Spinal cord (tissue), 10 donors: ENCODE results near the gene WDSUB1. TPM values are rescaled to one million over a fixed set of nuclear protein-coding genes. Genes with fewer than 3 reads are reported as not detected.

Experiments used
- DNase-seq, 6 donors: peaks; one replicate each; pipeline versions ENCODE4 v3.0.0 to v3.0.0-alpha.2; 2013 to 2015; ENCODE audit warnings: low spot score in 6 of 6, low read depth in 4 of 6
- H3K27ac ChIP-seq: one replicate; pipeline ENCODE4 v1.5.1; 2013; ENCODE audit warnings: low read depth, low read length, control low read depth
- H3K27me3 ChIP-seq: one replicate; pipeline ENCODE4 v1.6.1; 2013; ENCODE audit warnings: low read length; ENCODE audit not compliant: control insufficient read depth, insufficient read depth
- H3K36me3 ChIP-seq: one replicate; pipeline ENCODE4 v1.6.1; 2013; ENCODE audit warnings: low read length; ENCODE audit not compliant: control insufficient read depth, insufficient read depth
- H3K4me1 ChIP-seq: one replicate; pipeline ENCODE4 v1.6.1; 2013; ENCODE audit warnings: low read length; ENCODE audit not compliant: control insufficient read depth, insufficient read depth
- H3K4me3 ChIP-seq: one replicate; pipeline ENCODE4 v1.5.1; 2013; ENCODE audit warnings: low read depth, low read length, control low read depth
- H3K9me3 ChIP-seq: one replicate; pipeline ENCODE4 v1.6.1; 2013; ENCODE audit warnings: low read length; ENCODE audit not compliant: control insufficient read depth, insufficient read depth
- WGBS: methylation state at CpG from one replicate; pipeline ENCODE4 v1.1.5; 2013; ENCODE audit warnings: missing lambda C conversion rate; ENCODE audit not compliant: insufficient coverage; 5-methylcytosine and 5-hydroxymethylcytosine counted together
- polyA plus RNA-seq, 2 donors: library from polyadenylated mRNA; unstranded; fragments of 120-200 nt; gene quantifications; one replicate each; pipeline ENCODE4 v1.2.1, GENCODE V29; 2013; ENCODE audit not compliant: insufficient read length in 2 of 2
- total RNA-seq, 2 donors: library from RNA; depleted of rRNA in 1 of 2; stranded (reverse); fragments of 120-200 nt in 1 of 2; fragments of >200 nt in 1 of 2; gene quantifications; one replicate each; pipeline versions ENCODE4 v1.2.3 to v1.2.4, GENCODE V29; 2013 to 2014
- donor health status: healthy.

Gene WDSUB1
- total and polyA plus RNA-seq, 4 donors, result 10.4 to 14.6 (median 11.7) TPM

DNA sequence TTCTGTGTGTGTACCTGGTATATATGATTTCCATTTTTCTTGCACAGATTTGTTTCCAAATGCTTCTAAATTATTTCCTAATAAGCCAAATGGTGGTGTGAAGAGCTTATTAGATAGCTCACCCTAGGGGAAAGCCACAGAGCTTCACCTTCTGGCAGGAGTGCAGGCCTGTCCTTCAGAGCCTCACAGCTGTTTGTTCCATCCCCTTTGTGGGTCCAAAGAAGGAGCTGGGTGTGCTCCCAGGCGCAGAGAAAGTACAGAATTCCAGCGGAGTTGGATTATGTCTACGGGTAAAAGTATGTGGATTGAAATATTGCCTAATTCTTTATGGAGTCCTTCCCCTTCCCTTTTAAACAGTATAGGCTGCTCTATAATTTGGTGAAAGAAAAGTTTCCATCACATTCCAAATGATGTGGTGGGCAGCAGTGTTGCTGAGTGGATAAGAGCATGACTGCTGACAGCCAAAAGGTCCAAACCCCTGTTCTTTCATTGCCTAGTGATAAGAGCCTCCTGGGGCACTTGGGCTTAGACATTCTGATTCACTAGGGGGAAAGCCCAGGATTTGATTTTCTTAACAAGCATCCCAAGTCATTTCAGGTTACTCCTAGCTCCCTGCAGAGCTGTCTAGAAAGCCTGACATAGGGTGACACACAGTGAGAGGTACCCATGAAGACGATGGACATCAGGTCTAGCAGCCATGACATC is 86.6 kb downstream of the WDSUB1 start:
- no peak overlapping the region for H3K27ac ChIP-seq
- no peaks in the 10 kb centered on the region for H3K9me3 ChIP-seq
- no peak overlapping the region for H3K4me3 ChIP-seq
- H3K27me3 ChIP-seq, result no peaks in the 10 kb centered on the region
- H3K4me1 ChIP-seq, result peaks cover 22% of the 10 kb centered on the region
- H3K36me3 ChIP-seq, result peaks cover 8% of the 10 kb centered on the region
- no CpG with 5 or more reads among the region's 4 CpGs for WGBS
- no peak for DNase-seq

DNA sequence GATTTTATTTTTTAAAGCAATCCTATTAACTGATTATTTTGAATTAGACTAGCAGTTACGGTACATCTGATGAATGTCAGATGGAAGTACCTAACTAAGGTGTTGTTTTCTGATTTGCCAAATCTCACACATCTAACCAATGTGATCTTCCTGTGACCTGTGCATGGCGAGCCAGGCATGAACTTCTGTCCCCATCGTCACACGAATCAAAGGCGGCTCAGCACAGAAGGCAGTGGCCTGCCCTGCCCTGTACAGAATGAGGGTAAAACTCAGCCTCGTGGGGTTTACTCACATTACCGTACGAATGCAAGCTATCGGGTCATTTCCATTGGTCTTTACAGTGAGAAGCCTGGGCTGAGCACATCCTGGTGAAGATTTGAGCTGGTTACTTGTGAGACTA is 87.3 kb downstream of the WDSUB1 start:
- peaks cover 10% of the 10 kb centered on the region for H3K36me3 ChIP-seq
- H3K4me1 ChIP-seq, result peaks cover 15% of the 10 kb centered on the region
- H3K27ac ChIP-seq, result no peak overlapping the region
- H3K9me3 ChIP-seq, result no peaks in the 10 kb centered on the region
- 87% methylated on average over 8 of the region's 9 CpGs for WGBS
- no peak for DNase-seq
- no peaks in the 10 kb centered on the region for H3K27me3 ChIP-seq
- no peak overlapping the region for H3K4me3 ChIP-seq

DNA sequence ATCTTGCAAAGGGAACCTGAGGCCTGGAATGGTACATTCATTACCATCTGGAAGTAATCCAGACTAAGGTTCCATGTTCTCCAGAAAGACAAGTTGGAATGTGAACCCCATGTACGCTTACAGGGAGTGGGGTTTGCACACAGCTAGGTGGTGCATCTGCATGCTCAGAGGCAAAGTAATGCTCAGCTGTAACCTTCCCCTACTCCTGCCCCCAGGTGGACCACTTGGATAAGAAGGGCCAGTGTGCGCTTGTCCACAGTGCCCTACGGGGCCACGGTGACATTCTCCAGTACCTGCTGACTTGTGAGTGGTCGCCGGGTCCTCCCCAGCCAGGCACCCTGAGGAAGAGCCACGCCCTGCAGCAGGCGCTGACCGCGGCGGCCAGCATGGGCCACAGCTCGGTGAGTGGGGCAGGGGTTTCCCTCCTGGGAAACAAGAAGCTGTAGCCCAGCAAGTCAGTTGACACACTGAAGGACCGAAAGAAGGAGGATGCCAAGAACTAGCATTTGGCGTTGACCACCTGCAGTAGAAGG is 90.0 kb downstream of the WDSUB1 start:
- no peak overlapping the region for H3K4me3 ChIP-seq
- no peaks in the 10 kb centered on the region for H3K27me3 ChIP-seq
- peaks cover 5% of the 10 kb centered on the region for H3K4me1 ChIP-seq
- H3K9me3 ChIP-seq, result no peaks in the 10 kb centered on the region
- DNase-seq, result no peak
- WGBS, result 97% methylated on average over 13 of the region's 14 CpGs
- H3K36me3 ChIP-seq, result peaks cover 11% of the 10 kb centered on the region
- no peak overlapping the region for H3K27ac ChIP-seq

DNA sequence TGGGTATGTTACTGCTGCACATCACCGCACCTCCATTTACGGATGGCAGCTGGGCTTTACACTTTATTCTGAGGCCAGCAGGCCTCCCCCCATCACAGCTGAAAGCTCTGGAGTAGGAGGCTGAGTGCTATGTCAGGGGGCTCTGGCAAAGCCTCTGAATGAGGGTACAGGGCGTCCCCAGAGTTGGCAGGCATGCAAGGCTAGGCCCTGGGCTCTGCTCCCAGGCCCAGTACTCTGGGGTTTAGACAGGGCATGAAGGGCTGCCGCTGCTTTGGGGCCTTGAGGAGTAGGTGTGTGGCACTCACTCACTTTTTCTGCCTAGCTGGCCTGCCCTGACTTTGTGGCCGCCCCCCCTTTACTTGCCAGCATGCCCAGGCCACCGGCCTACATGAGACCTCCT is 90.8 kb downstream of the WDSUB1 start:
- DNase-seq, result peak in 1 of 6 donors; percentile 61
- Histone ChIP-seq H3K4me3 (no peak overlapping the region), H3K27ac (no peak overlapping the region), H3K9me3 (no peaks in the 10 kb centered on the region), H3K36me3 (peaks cover 11% of the 10 kb centered on the region), H3K4me1 (peaks cover 5% of the 10 kb centered on the region), H3K27me3 (no peaks in the 10 kb centered on the region)
- 72% methylated on average over 5 of the region's 6 CpGs for WGBS

DNA sequence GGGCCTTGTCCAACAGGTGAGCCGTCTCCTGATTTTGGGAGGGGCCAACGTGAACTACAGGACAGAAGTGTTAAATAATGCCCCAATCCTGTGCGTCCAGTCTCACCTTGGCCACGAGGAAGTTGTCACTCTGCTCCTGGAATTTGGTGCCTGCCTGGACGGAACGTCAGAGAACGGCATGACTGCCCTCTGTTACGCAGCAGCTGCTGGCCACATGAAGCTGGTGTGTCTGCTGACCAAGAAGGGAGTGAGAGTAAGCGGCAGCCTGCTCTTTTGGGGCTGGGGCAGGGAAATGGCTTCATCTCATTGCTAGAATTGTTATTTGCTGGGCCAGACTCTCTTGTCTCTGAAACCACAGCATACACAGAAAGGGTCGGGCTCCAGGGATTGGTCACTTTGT is 92.3 kb downstream of the WDSUB1 start:
- Histone ChIP-seq H3K27ac (no peak overlapping the region), H3K27me3 (no peaks in the 10 kb centered on the region), H3K9me3 (no peaks in the 10 kb centered on the region), H3K36me3 (peaks cover 11% of the 10 kb centered on the region), H3K4me1 (peaks cover 5% of the 10 kb centered on the region), H3K4me3 (no peak overlapping the region)
- DNase-seq, result no peak
- 92% methylated on average over 9 of the region's 10 CpGs for WGBS

DNA sequence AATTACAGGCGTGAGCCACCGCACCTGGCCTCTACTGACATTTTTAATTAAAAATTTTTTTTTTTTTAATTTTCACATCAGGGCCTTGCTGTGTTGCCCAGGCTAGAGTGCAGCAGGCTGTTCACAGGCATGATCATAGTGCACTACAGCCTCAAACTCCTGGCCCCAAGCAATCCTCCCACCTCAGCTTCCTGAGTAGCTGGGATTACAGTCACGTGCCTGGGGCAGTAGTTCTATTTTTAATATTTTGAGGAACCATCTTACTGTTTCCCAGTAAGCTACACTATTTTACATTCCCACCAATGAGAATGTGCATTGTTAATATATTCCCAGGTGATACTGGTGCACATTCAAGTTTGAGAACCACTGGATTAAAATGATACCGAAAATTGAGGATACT is 92.7 kb downstream of the WDSUB1 start:
- 93% methylated on average over 3 of the region's 4 CpGs for WGBS
- no peaks in the 10 kb centered on the region for H3K9me3 ChIP-seq

DNA sequence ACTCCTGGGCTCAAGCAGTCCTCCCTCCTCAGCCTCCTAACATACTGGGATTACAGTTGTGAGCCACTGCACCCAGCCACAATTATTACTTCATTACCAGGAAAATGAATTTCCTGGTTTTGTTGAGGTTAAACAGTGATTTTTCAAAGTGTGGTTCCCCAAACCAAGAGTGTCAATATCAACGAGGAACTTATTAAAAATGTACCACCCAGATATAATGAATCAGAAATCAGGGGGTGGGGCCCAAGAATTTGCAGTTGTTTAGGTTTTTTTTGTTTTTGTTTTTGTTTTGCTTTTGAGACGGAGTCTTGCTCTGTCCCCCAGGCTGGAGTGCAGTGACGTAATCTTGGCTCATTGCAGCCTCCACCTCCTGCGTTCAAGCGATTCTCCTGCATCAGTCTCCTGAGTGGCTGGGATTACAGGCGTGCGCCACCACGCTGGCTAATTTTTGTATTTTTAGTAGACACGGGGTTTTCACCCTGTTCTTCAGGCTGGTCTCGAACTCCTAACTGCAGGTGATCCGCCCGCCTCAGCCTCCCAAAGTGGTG is 94.1 kb downstream of the WDSUB1 start:
- Histone ChIP-seq H3K36me3 (peaks cover 11% of the 10 kb centered on the region), H3K27me3 (no peaks in the 10 kb centered on the region), H3K4me3 (no peak overlapping the region), H3K4me1 (peaks cover 5% of the 10 kb centered on the region), H3K27ac (no peak overlapping the region), H3K9me3 (no peaks in the 10 kb centered on the region)
- DNase-seq, result no peak
- 96% methylated on average over 8 of the region's 12 CpGs for WGBS

More for the DNA sequence above, 92.7 kb downstream of the WDSUB1 start:
- no peak overlapping the region for H3K27ac ChIP-seq
- no peak for DNase-seq
- peaks cover 11% of the 10 kb centered on the region for H3K36me3 ChIP-seq
- no peak overlapping the region for H3K4me3 ChIP-seq
- peaks cover 5% of the 10 kb centered on the region for H3K4me1 ChIP-seq
- H3K27me3 ChIP-seq, result no peaks in the 10 kb centered on the region

DNA sequence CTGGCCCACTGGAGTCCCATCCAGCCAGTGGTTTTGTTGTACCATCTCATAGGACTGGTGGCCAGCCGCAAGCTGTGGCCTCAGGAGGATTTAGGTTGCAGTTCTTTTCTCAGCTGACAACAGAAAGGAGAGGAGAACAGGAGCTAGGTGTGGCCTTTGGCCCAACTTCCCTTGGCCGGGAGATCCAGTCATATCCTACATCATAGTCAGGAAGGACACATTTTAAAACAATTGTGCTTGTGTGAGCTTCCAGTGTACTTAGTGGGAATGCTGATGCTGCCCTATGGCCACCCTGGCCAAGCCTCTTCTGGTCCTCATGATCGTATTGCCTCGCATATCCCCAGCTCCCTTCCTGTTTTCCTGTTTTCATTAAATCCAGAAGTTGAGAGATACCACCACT is 98.1 kb downstream of the WDSUB1 start:
- WGBS, result 100% methylated on average over 1 of the region's 4 CpGs
- no peaks in the 10 kb centered on the region for H3K4me1 ChIP-seq
- no peak overlapping the region for H3K27ac ChIP-seq
- no peaks in the 10 kb centered on the region for H3K9me3 ChIP-seq
- DNase-seq, result no peak
- no peaks in the 10 kb centered on the region for H3K27me3 ChIP-seq
- peaks cover 3% of the 10 kb centered on the region for H3K36me3 ChIP-seq
- no peak overlapping the region for H3K4me3 ChIP-seq

DNA sequence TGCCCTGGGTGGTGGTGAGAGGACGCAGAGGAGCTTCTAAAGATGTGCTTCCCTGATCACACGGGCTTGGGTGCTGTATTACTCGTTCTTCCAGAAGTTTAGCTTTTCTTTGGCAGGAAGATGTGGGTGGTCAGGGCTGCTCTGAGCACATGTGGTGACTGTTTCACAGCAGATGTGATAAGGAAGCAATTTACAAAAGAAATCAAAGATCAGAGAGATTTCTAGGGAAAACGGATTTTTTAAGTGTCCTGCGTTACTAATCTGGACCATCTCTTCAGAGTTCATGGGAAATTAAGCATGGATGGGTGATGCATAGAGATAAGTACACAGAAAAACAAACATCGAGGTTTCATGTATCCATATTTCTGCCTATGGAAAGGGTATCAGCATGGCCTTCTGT is 99.4 kb downstream of the WDSUB1 start:
- Histone ChIP-seq H3K27ac (no peak overlapping the region), H3K4me3 (no peak overlapping the region), H3K9me3 (no peaks in the 10 kb centered on the region), H3K27me3 (no peaks in the 10 kb centered on the region), H3K36me3 (peaks cover 3% of the 10 kb centered on the region), H3K4me1 (no peaks in the 10 kb centered on the region)
- DNase-seq, result no peak
- WGBS, result 87% methylated on average over 6 of the region's 6 CpGs

DNA sequence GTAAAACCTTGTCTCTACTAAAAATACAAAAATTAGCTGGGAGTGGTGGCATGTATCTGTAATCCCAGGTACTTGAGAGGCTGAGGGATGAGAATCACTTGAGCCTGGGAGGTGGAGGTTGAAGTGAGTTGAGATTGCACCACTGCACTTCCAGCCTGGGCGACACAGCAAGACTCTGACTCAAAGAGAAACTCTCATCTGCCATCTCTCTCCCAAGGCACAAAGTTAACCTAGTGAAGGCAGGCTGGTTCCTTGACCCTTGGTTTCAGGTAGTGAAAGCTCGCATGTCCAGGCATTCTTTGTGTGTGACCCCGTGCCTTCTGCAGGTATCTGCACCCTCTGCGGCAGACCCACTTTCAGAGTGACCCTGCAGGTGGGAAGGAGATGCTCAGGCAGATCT is 100.0 kb downstream of the WDSUB1 start:
- no peak for DNase-seq
- Histone ChIP-seq H3K9me3 (no peaks in the 10 kb centered on the region), H3K27me3 (no peaks in the 10 kb centered on the region), H3K4me3 (no peak overlapping the region), H3K4me1 (no peaks in the 10 kb centered on the region), H3K36me3 (peaks cover 3% of the 10 kb centered on the region), H3K27ac (no peak overlapping the region)
- 94% methylated on average over 4 of the region's 4 CpGs for WGBS
